ENCODE results near the gene BFAR. TPM values are rescaled to one million over a fixed set of nuclear protein-coding genes. Genes with fewer than 3 reads are reported as not detected.

Gene BFAR
- total RNA-seq: 54.8 and 55.7 TPM in 2 replicates

- Mint-ChIP-seq H3K4me3 (ENCODE audit: low read depth) (peak within 1 kb of the TSS; percentile 99), H3K9me3 (no peaks in the 10 kb centered on the region), H3K27ac (peak within 1 kb of the TSS; percentile 98), H3K36me3 (ENCODE audit: low read depth) (peaks cover 40% of the 10 kb centered on the region), H3K4me1 (ENCODE audit: low read depth) (peaks cover 36% of the 10 kb centered on the region), H3K27me3 (ENCODE audit: low read depth) (no peaks in the 10 kb centered on the region)
- DNase-seq (ENCODE audit: low spot score): peak; percentile 98
- intact Hi-C loops (cut with micrococcal nuclease): loop anchor here (5.0 kb wide), 1 partner anchor 346 kb away; no protein-coding TSS in a partner anchor
Measured at GRCh38 chr16:14632693-14633569, at the start of gene BFAR. Gene BFAR, plus strand, starts transcription at chr16:14632951. Its CDS starts 11,396 bp downstream, at chr16:14644347.

GRCh38 chr16:14585287-14585686, 47.5 kb upstream of the BFAR start:
- peaks cover 79% of the 10 kb centered on the region for H3K36me3 Mint-ChIP-seq (ENCODE audit: low read depth)
- no peaks in the 10 kb centered on the region for H3K9me3 Mint-ChIP-seq
- H3K27me3 Mint-ChIP-seq (ENCODE audit: low read depth): no peaks in the 10 kb centered on the region
- H3K27ac Mint-ChIP-seq: no peak overlapping the region
- no peak for DNase-seq (ENCODE audit: low spot score)
- intact Hi-C loops (cut with micrococcal nuclease): no loop called here
- no peak overlapping the region for H3K4me3 Mint-ChIP-seq (ENCODE audit: low read depth)
- peaks cover 24% of the 10 kb centered on the region for H3K4me1 Mint-ChIP-seq (ENCODE audit: low read depth)

DNA sequence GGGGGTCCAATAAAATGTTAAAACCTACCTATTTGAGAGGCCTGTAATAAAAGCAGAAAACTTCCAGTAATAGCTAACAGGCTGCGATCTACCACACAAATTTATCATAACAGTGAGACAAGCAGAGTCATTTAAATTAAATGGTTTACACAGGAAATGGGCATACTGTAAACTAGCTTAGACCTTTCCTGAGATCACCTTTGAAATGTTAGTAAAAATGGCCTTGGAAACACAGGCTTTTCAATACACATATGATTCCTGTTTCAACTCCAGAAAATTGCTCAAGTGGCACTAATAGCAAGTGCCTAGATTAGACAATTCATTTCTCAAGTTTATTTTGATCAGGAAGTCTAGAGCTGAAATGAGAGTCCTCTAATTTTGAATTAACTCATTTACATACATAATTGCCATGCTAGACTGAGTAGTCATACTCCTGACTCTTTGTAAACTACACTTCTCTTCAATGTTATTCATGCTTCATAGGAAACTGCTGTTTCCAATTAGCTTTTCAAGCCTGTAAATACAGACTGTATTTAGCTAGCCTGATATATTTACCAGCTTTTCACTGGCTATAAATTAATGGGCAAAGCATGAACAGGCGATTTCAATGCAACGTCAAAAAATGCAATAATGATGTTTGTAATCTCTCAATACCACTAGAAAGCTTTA, 46.0 kb upstream of the BFAR start:
- Mint-ChIP-seq H3K27me3 (ENCODE audit: low read depth) (no peaks in the 10 kb centered on the region), H3K4me3 (ENCODE audit: low read depth) (no peak overlapping the region), H3K36me3 (ENCODE audit: low read depth) (peaks cover 77% of the 10 kb centered on the region), H3K9me3 (no peaks in the 10 kb centered on the region), H3K4me1 (ENCODE audit: low read depth) (peaks cover 21% of the 10 kb centered on the region), H3K27ac (peak overlapping the region; percentile 14)
- intact Hi-C loops (cut with micrococcal nuclease): no loop called here
- no peak for DNase-seq (ENCODE audit: low spot score)

DNA sequence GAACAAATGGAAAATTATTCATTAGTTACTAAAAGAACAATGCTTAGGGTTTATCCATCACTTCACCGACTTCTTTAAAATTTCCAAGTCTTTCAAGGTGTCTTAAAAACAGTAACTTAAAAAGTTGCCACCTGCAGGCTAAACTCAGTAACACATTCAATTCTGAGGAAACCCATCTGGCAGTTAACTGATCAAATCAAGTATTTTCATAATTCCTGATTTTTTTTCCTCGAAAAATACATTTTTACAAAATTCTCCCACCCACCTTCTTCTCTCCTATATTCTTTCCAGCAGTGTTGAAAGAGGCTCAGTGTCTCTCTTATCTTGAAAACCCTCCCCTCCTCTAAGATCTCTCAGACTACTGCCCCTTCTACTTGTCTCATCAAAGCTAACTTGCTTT, 32.6 kb upstream of the BFAR start:
- peaks cover 62% of the 10 kb centered on the region for H3K36me3 Mint-ChIP-seq (ENCODE audit: low read depth)
- H3K4me3 Mint-ChIP-seq (ENCODE audit: low read depth): no peak overlapping the region
- no peak overlapping the region for H3K27ac Mint-ChIP-seq
- no peak for DNase-seq (ENCODE audit: low spot score)
- no peaks in the 10 kb centered on the region for H3K27me3 Mint-ChIP-seq (ENCODE audit: low read depth)
- peaks cover 3% of the 10 kb centered on the region for H3K4me1 Mint-ChIP-seq (ENCODE audit: low read depth)
- intact Hi-C loops (cut with micrococcal nuclease): no loop called here
- H3K9me3 Mint-ChIP-seq: no peaks in the 10 kb centered on the region

- intact Hi-C loops (cut with micrococcal nuclease): no loop called here
Measured at GRCh38 chr16:14602443-14602963, 30.2 kb upstream of the BFAR start.

DNA sequence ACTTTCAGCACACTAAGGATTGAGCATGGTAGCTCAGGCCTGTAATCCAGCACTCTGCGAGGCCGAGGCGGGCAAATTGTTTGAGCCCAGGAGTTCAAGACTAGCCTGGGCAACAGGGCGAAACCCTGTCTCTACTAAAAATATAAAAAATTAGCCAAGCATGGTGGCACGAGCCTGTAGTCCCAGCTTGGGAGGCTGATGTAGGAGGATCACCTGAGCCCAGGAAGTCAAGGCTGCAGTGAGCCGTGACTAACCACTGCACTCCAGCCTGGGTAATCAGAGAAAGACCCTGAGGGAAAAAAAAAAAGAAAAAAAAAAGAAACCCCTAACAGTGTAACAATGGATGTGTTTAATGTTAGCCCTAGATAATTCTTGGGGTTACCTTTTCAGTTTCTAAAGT, 26.6 kb upstream of the BFAR start:
- no peaks in the 10 kb centered on the region for H3K27me3 Mint-ChIP-seq (ENCODE audit: low read depth)
- no peak overlapping the region for H3K4me3 Mint-ChIP-seq (ENCODE audit: low read depth)
- H3K27ac Mint-ChIP-seq: no peak overlapping the region
- intact Hi-C loops (cut with micrococcal nuclease): no loop called here
- H3K9me3 Mint-ChIP-seq: no peaks in the 10 kb centered on the region
- peaks cover 58% of the 10 kb centered on the region for H3K36me3 Mint-ChIP-seq (ENCODE audit: low read depth)
- H3K4me1 Mint-ChIP-seq (ENCODE audit: low read depth): no peaks in the 10 kb centered on the region
- DNase-seq (ENCODE audit: low spot score): no peak

More at GRCh38 chr16:14602443-14602963, 30.2 kb upstream of the BFAR start:
- no peak for DNase-seq (ENCODE audit: low spot score)
- Mint-ChIP-seq H3K4me3 (ENCODE audit: low read depth) (no peak overlapping the region), H3K4me1 (ENCODE audit: low read depth) (peaks cover 3% of the 10 kb centered on the region), H3K27me3 (ENCODE audit: low read depth) (no peaks in the 10 kb centered on the region), H3K27ac (peak overlapping the region; percentile 4), H3K36me3 (ENCODE audit: low read depth) (peaks cover 61% of the 10 kb centered on the region), H3K9me3 (no peaks in the 10 kb centered on the region)

- intact Hi-C loops (cut with micrococcal nuclease): no loop called here
Measured at GRCh38 chr16:14608111-14608566, 24.6 kb upstream of the BFAR start.

DNA sequence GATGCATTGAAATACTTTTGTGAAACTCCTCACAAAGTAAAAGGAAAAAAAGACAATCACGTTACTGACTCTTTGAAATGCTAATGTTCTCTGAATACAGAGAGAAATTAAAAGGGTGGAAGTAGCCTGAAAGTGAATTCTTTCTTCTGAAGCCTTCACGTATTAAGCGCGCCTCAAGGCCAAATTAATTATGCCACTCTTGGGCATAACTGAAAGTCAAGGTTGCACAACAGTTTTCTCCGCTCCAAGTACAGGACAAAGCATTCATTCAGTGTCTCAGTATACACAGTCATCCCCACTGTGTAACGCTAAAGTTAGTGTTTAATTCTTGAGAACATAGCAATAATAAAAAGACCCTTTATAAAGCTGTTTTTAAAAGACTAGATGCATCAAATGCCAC, 24.1 kb upstream of the BFAR start:
- H3K27me3 Mint-ChIP-seq (ENCODE audit: low read depth): no peaks in the 10 kb centered on the region
- peaks cover 52% of the 10 kb centered on the region for H3K36me3 Mint-ChIP-seq (ENCODE audit: low read depth)
- DNase-seq (ENCODE audit: low spot score): no peak
- H3K4me3 Mint-ChIP-seq (ENCODE audit: low read depth): no peak overlapping the region
- intact Hi-C loops (cut with micrococcal nuclease): no loop called here
- H3K4me1 Mint-ChIP-seq (ENCODE audit: low read depth): no peaks in the 10 kb centered on the region
- H3K27ac Mint-ChIP-seq: no peak overlapping the region
- no peaks in the 10 kb centered on the region for H3K9me3 Mint-ChIP-seq

More at GRCh38 chr16:14608111-14608566, 24.6 kb upstream of the BFAR start:
- H3K27ac Mint-ChIP-seq: no peak overlapping the region
- no peaks in the 10 kb centered on the region for H3K27me3 Mint-ChIP-seq (ENCODE audit: low read depth)
- no peak overlapping the region for H3K4me3 Mint-ChIP-seq (ENCODE audit: low read depth)
- H3K36me3 Mint-ChIP-seq (ENCODE audit: low read depth): peaks cover 53% of the 10 kb centered on the region
- H3K9me3 Mint-ChIP-seq: no peaks in the 10 kb centered on the region
- no peak for DNase-seq (ENCODE audit: low spot score)
- no peaks in the 10 kb centered on the region for H3K4me1 Mint-ChIP-seq (ENCODE audit: low read depth)

DNA sequence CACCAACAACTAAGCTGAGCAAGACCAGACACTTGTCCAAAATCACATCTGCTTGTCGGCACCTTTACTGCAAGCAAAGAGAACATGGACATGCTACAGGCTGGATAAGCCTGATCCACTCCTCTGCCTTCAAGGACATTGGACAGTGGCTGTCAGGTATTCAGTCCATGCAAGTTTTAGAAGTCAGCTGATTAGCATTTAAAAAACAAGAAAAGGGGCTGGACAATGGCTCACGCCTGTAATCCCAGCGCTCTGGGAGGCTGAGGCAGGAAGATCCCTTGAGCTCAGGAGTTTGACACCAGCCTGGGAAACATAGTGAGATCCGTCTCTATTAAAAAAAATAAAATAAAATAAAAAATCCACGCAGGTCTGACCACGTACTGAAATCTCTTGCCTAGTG, 23.0 kb upstream of the BFAR start:
- H3K9me3 Mint-ChIP-seq: no peaks in the 10 kb centered on the region
- no peaks in the 10 kb centered on the region for H3K27me3 Mint-ChIP-seq (ENCODE audit: low read depth)
- no peak overlapping the region for H3K27ac Mint-ChIP-seq
- H3K36me3 Mint-ChIP-seq (ENCODE audit: low read depth): peaks cover 54% of the 10 kb centered on the region
- no peak for DNase-seq (ENCODE audit: low spot score)
- H3K4me3 Mint-ChIP-seq (ENCODE audit: low read depth): no peak overlapping the region
- intact Hi-C loops (cut with micrococcal nuclease): no loop called here
- H3K4me1 Mint-ChIP-seq (ENCODE audit: low read depth): no peaks in the 10 kb centered on the region

- intact Hi-C loops (cut with micrococcal nuclease): no loop called here
- H3K36me3 Mint-ChIP-seq (ENCODE audit: low read depth): peaks cover 65% of the 10 kb centered on the region
- H3K4me3 Mint-ChIP-seq (ENCODE audit: low read depth): no peak overlapping the region
- DNase-seq (ENCODE audit: low spot score): no peak
- no peaks in the 10 kb centered on the region for H3K9me3 Mint-ChIP-seq
- H3K27me3 Mint-ChIP-seq (ENCODE audit: low read depth): no peaks in the 10 kb centered on the region
- no peaks in the 10 kb centered on the region for H3K4me1 Mint-ChIP-seq (ENCODE audit: low read depth)
- H3K27ac Mint-ChIP-seq: no peak overlapping the region
Measured at GRCh38 chr16:14611660-14612059, 21.1 kb upstream of the BFAR start.

DNA sequence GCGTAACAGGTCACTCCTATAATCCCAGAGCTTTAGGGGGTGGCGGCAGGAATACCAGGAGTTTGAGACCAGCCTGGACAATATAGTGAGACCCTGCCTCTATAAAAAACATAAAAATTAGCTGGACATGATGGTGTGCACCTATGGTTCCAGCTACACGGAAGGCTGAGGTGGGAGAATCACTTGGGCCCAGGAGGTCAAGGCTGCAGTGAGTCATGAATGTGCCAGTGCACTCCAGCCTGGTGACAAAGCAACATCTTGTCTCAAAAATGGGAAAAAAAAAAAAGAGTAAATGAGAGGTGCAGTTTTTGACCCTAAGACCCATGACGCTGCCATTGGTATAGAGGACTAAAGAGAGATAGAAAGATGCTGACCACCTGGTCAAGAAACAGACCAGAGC, 18.8 kb upstream of the BFAR start:
- no peak overlapping the region for H3K4me3 Mint-ChIP-seq (ENCODE audit: low read depth)
- H3K27me3 Mint-ChIP-seq (ENCODE audit: low read depth): no peaks in the 10 kb centered on the region
- H3K36me3 Mint-ChIP-seq (ENCODE audit: low read depth): peaks cover 61% of the 10 kb centered on the region
- H3K27ac Mint-ChIP-seq: no peak overlapping the region
- no peaks in the 10 kb centered on the region for H3K9me3 Mint-ChIP-seq
- no peaks in the 10 kb centered on the region for H3K4me1 Mint-ChIP-seq (ENCODE audit: low read depth)
- DNase-seq (ENCODE audit: low spot score): no peak
- intact Hi-C loops (cut with micrococcal nuclease): no loop called here

DNA sequence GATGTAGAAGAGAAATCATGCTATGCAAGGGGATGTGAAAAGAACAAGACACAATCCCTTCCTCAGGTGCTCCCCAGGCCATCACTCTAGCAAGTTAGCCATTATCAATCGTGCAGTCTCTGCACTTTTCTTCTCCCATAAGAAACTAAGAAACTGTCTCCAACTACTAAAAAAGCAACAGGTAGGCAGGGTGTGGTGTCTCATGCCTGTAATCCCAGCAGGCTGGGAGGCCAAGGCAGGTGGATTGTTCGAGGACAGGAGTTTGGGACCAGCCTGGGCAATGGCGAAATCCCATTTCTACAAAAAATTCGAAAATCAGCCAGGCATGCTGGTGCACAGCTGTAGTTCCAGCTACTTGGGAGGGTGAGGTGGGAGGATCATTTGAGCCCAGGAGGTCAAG, 16.5 kb upstream of the BFAR start:
- no peaks in the 10 kb centered on the region for H3K27me3 Mint-ChIP-seq (ENCODE audit: low read depth)
- no peak for DNase-seq (ENCODE audit: low spot score)
- no peak overlapping the region for H3K4me3 Mint-ChIP-seq (ENCODE audit: low read depth)
- peak overlapping the region; percentile 28 for H3K27ac Mint-ChIP-seq
- peaks cover 56% of the 10 kb centered on the region for H3K36me3 Mint-ChIP-seq (ENCODE audit: low read depth)
- H3K9me3 Mint-ChIP-seq: no peaks in the 10 kb centered on the region
- H3K4me1 Mint-ChIP-seq (ENCODE audit: low read depth): no peaks in the 10 kb centered on the region
- intact Hi-C loops (cut with micrococcal nuclease): no loop called here

DNA sequence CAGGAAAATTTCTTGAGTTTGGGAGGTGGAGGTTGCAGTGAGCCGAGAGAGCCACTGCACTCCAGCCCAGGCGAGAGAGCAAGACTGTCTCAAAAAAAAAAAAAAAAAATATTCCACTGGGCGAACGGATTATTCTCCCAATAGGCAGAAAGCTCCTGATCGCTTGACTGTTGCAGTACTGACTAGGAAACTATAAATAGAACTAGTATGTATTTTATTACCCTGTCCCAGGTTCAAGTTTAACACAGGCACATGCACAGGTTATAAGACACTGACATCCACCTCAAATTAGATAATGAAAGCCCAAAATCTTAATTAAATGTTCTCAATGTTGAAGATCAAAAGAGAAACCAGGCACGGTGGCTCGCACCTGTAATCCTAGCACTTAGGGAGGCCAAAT, 14.2 kb upstream of the BFAR start:
- DNase-seq (ENCODE audit: low spot score): no peak
- intact Hi-C loops (cut with micrococcal nuclease): no loop called here
- no peaks in the 10 kb centered on the region for H3K27me3 Mint-ChIP-seq (ENCODE audit: low read depth)
- no peaks in the 10 kb centered on the region for H3K9me3 Mint-ChIP-seq
- no peaks in the 10 kb centered on the region for H3K4me1 Mint-ChIP-seq (ENCODE audit: low read depth)
- H3K36me3 Mint-ChIP-seq (ENCODE audit: low read depth): peaks cover 60% of the 10 kb centered on the region
- no peak overlapping the region for H3K27ac Mint-ChIP-seq
- no peak overlapping the region for H3K4me3 Mint-ChIP-seq (ENCODE audit: low read depth)

Data from activated T-helper 2 cell treated with anti-CD3 and anti-CD28 coated beads, Interferon-gamma antibody, Interleukin-2, Interleukin-4, amounts not matched to agents 10 μg/mL and 5 μg/mL and 100 μg/mL, durations not matched to agents 14 hours and 24 hours and 36 hours (primary cell).